HEK293 (cell line): ENCODE data around the gene ACR.

Source experiments
- CTCF ChIA-PET: fragments of 350-600 bp; formaldehyde crosslinking; extraction: SDS; loops from one replicate; lab custom pipeline; 2021; ENCODE audit warnings: antibody characterized with exemption; lab: Yijun Ruan, JAX
- POLR2A ChIA-PET: fragments of 300-600 bp; formaldehyde crosslinking; extraction: SDS; loops from one replicate; lab custom pipeline; 2020; ENCODE audit warnings: antibody characterized with exemption, inconsistent platforms; lab: Yijun Ruan, JAX
- H3K27ac ChIP-seq: fragments of 200-500 bp; sonication (Bioruptor generic); 2 replicates; pipeline ENCODE4 v1.5.1; 2014; ENCODE audit warnings: low read depth, low read length, control low read depth, inconsistent platforms; ENCODE audit errors: extremely low read depth
- H3K36me3 ChIP-seq, 2 experiments: fragments of 200-500 bp in 1 of 2; sonication (Bioruptor generic) in 1 of 2; 1 replicate in 1 of 2; 2 replicates in 1 of 2; pipeline ENCODE4 v1.5.1; 2014 to 2017; ENCODE audit warnings: inconsistent platforms in 2 of 2, low read length in 2 of 2; ENCODE audit not compliant: control insufficient read depth in 2 of 2, insufficient read depth in 1 of 2
- H3K4me1 ChIP-seq: fragments of 200-500 bp; sonication (Bioruptor generic); 2 replicates; pipeline ENCODE4 v1.5.1; 2014; ENCODE audit warnings: mild to moderate bottlenecking, low read length, inconsistent platforms; ENCODE audit not compliant: control insufficient read depth, insufficient read depth
- H3K4me3 ChIP-seq: 2 replicates; pipeline ENCODE4 v1.5.1; 2011; ENCODE audit warnings: low read depth, mild to moderate bottlenecking, control low read depth, low read length, moderate library complexity
- H3K9me3 ChIP-seq: fragments of 200-500 bp; sonication (Bioruptor generic); 2 replicates; pipeline ENCODE4 v1.5.1; 2014; ENCODE audit warnings: low read depth, low read length, inconsistent platforms; ENCODE audit not compliant: control insufficient read depth, insufficient read depth
- OSR2 ChIP-seq: fragments of 450-650 bp; formaldehyde crosslinking; IDR thresholded peaks from 2 replicates; pipeline ENCODE4 v1.5.1; 2016; ENCODE audit warnings: missing biosample characterization, missing genetic modification characterization
- ZBTB21 ChIP-seq: fragments of 450-650 bp; formaldehyde crosslinking; IDR thresholded peaks from 2 replicates; pipeline ENCODE4 v1.5.1; 2017; ENCODE audit warnings: missing biosample characterization, missing genetic modification characterization
- ZBTB7A ChIP-seq: fragments of 450-650 bp; formaldehyde crosslinking; IDR thresholded peaks from 2 replicates; pipeline ENCODE4 v1.5.1; 2016; ENCODE audit warnings: low read depth, missing biosample characterization, missing genetic modification characterization
- ZNF155 ChIP-seq: fragments of 450-650 bp; formaldehyde crosslinking; IDR thresholded peaks from 2 replicates; pipeline ENCODE4 v1.5.1; 2016; ENCODE audit warnings: missing biosample characterization, missing genetic modification characterization
- ZNF311 ChIP-seq: fragments of 450-650 bp; formaldehyde crosslinking; IDR thresholded peaks from 2 replicates; pipeline ENCODE4 v1.5.1; 2017; ENCODE audit warnings: missing biosample characterization, missing genetic modification characterization, borderline replicate concordance
- ZNF324 ChIP-seq: fragments of 450-650 bp; formaldehyde crosslinking; IDR thresholded peaks from 2 replicates; pipeline ENCODE4 v1.5.1; 2016; ENCODE audit warnings: missing biosample characterization, missing genetic modification characterization
- ZNF335 ChIP-seq: fragments of 450-650 bp; formaldehyde crosslinking; conservative IDR thresholded peaks from 2 replicates; pipeline ENCODE4 v1.5.1; 2016; ENCODE audit warnings: missing biosample characterization, missing genetic modification characterization
- ZNF521 ChIP-seq: fragments of 450-650 bp; formaldehyde crosslinking; IDR thresholded peaks from 2 replicates; pipeline ENCODE4 v1.5.1; 2017; ENCODE audit warnings: missing biosample characterization, mild to moderate bottlenecking, missing genetic modification characterization
- ZNF571 ChIP-seq: fragments of 450-650 bp; formaldehyde crosslinking; IDR thresholded peaks from 2 replicates; pipeline ENCODE4 v1.5.0; 2017; ENCODE audit warnings: missing biosample characterization, missing genetic modification characterization
- ZNF596 ChIP-seq: fragments of 450-650 bp; IDR thresholded peaks from 2 replicates; pipeline ENCODE4 v1.5.0; 2018; ENCODE audit warnings: missing biosample characterization, mild to moderate bottlenecking, missing genetic modification characterization, moderate library complexity
- ZNF626 ChIP-seq: fragments of 450-650 bp; sonication (Bioruptor Pico); formaldehyde crosslinking; IDR thresholded peaks from 2 replicates; pipeline ENCODE4 v1.5.1; 2018; ENCODE audit warnings: missing biosample characterization, missing genetic modification characterization, inconsistent platforms
- ZNF768 ChIP-seq: fragments of 450-650 bp; formaldehyde crosslinking; IDR thresholded peaks from 2 replicates; pipeline ENCODE4 v1.5.1; 2018; ENCODE audit warnings: missing biosample characterization, mild to moderate bottlenecking, missing genetic modification characterization
- ZNF777 ChIP-seq: fragments of 450-650 bp; formaldehyde crosslinking; IDR thresholded peaks from 2 replicates; pipeline ENCODE4 v1.5.1; 2017; ENCODE audit warnings: missing biosample characterization, missing genetic modification characterization, borderline replicate concordance
- ZNF785 ChIP-seq: fragments of 450-650 bp; formaldehyde crosslinking; IDR thresholded peaks from 2 replicates; pipeline ENCODE4 v1.5.1; 2016; ENCODE audit warnings: missing biosample characterization, missing genetic modification characterization
- ZNF792 ChIP-seq: fragments of 450-650 bp; formaldehyde crosslinking; IDR thresholded peaks from 2 replicates; pipeline ENCODE4 v1.5.1; 2016; ENCODE audit warnings: missing biosample characterization, missing genetic modification characterization
- ZXDB ChIP-seq: fragments of 450-650 bp; formaldehyde crosslinking; IDR thresholded peaks from 2 replicates; pipeline ENCODE4 v1.5.1; 2016; ENCODE audit warnings: missing biosample characterization, missing genetic modification characterization
- TF ChIP-seq, protein P1 (sequence below): fragments of 450-650 bp; formaldehyde crosslinking; IDR thresholded peaks from 2 replicates; pipeline ENCODE4 v1.5.1; 2016; ENCODE audit warnings: missing biosample characterization, missing genetic modification characterization
- TF ChIP-seq, protein P2 (sequence below): fragments of 450-650 bp; formaldehyde crosslinking; IDR thresholded peaks from 2 replicates; pipeline ENCODE4 v1.5.1; 2016; ENCODE audit warnings: missing biosample characterization, missing genetic modification characterization
- TF ChIP-seq, protein P3 (sequence below): fragments of 450-650 bp; formaldehyde crosslinking; optimal IDR thresholded peaks from 2 replicates; pipeline ENCODE3; 2016; ENCODE audit warnings: missing biosample characterization, mild to moderate bottlenecking, missing genetic modification characterization
- TF ChIP-seq, protein P4 (sequence below): IDR thresholded peaks from 2 replicates; pipeline ENCODE4 v1.6.1; 2011; ENCODE audit warnings: mild to moderate bottlenecking, low read depth, low read length, borderline replicate concordance

The ACR gene

DNA sequence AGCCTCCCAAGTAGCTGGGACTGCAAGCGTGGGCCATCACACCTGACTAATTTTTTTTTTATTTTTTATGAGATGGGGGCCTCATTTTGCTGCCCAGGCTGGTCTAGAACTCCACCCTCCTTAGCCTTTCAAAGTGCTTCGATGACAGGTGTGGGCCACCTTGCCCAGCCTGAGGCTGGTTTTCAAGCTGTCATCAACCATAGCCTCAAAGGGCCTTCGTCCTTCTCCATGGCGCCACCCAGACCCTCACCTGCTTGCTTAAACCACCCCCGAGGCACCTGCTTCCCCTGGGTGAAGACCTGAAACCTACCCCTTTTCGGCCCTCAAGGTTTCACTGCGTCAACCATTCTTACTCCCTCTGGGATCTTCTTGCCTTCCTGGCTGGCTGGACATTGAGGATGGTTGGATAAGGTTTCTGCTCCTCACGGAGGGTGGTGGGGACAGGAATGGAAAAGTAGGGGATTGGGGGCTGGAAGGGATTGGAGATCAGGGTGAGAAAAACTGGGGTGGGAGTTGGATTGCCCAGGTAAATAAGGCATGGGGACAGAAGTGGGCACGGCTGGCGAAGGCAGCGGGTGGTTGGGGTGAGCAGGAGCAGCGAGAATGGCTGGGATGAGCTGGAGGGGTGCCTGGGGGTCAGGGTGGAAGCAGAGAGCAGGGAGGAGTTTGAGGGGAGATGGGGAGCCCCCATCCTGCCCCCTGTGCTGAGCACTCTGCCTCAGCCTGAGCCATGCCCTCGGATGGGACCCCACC, 2.8 kb upstream of the ACR start (continued):
- TF ChIP-seq, protein P1, sequence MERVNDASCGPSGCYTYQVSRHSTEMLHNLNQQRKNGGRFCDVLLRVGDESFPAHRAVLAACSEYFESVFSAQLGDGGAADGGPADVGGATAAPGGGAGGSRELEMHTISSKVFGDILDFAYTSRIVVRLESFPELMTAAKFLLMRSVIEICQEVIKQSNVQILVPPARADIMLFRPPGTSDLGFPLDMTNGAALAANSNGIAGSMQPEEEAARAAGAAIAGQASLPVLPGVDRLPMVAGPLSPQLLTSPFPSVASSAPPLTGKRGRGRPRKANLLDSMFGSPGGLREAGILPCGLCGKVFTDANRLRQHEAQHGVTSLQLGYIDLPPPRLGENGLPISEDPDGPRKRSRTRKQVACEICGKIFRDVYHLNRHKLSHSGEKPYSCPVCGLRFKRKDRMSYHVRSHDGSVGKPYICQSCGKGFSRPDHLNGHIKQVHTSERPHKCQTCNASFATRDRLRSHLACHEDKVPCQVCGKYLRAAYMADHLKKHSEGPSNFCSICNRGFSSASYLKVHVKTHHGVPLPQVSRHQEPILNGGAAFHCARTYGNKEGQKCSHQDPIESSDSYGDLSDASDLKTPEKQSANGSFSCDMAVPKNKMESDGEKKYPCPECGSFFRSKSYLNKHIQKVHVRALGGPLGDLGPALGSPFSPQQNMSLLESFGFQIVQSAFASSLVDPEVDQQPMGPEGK (tag by site-specific recombination) = no peak
- no peak for TF ChIP-seq ZBTB7A
- TF ChIP-seq, protein P2, sequence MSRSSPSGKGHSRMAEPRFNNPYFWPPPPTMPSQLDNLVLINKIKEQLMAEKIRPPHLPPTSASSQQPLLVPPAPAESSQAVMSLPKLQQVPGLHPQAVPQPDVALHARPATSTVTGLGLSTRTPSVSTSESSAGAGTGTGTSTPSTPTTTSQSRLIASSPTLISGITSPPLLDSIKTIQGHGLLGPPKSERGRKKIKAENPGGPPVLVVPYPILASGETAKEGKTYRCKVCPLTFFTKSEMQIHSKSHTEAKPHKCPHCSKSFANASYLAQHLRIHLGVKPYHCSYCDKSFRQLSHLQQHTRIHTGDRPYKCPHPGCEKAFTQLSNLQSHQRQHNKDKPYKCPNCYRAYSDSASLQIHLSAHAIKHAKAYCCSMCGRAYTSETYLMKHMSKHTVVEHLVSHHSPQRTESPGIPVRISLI (tag by site-specific recombination) = no peak
- TF ChIP-seq ZNF792 (tag by site-specific recombination) = no peak
- no peak for TF ChIP-seq ZXDB
- no peak for TF ChIP-seq ZNF311 (tag by site-specific recombination)
- no peak for TF ChIP-seq ZNF626 (tag by site-specific recombination)

DNA sequence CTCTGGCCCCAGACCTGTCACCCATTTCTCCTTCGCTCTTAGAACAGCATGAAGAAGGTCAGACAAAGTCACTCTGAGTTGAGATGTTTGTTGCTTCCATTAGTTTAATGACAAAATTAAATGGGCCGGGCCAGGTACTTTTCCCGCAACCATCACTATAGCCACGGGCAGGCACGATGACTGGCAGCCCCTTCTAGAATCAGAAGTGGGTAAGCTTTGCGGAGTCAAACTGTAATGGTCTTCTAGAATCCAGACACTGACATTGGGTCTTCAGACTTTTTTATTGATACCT, 2.3 kb upstream of the ACR start:
- Histone ChIP-seq H3K4me1 (no peaks in the 10 kb centered on the region), H3K4me3 (no peak overlapping the region), H3K9me3 (no peaks in the 10 kb centered on the region), H3K36me3 (no peaks in the 10 kb centered on the region), H3K27ac (no peak overlapping the region)
- ChIA-PET CTCF (interaction anchor here (0.6 to 1.2 kb wide), 3 partner anchors 10 to 39 kb away, joined by 3 to 4 read pairs (median 3); no protein-coding TSS in a partner anchor), POLR2A (no interaction called here)
- TF ChIP-seq ZNF785 (tag by site-specific recombination) (no peak), ZXDB (no peak), OSR2 (no peak), ZNF777 (tag by site-specific recombination) (no peak), ZNF768 (tag by site-specific recombination) (no peak), ZBTB21 (no peak), ZNF335 (tag by site-specific recombination) (no peak), ZNF571 (tag by site-specific recombination) (no peak), ZNF155 (tag by site-specific recombination) (no peak), ZNF596 (no peak), ZNF324 (no peak), ZNF521 (no peak)
- TF ChIP-seq, protein P3, sequence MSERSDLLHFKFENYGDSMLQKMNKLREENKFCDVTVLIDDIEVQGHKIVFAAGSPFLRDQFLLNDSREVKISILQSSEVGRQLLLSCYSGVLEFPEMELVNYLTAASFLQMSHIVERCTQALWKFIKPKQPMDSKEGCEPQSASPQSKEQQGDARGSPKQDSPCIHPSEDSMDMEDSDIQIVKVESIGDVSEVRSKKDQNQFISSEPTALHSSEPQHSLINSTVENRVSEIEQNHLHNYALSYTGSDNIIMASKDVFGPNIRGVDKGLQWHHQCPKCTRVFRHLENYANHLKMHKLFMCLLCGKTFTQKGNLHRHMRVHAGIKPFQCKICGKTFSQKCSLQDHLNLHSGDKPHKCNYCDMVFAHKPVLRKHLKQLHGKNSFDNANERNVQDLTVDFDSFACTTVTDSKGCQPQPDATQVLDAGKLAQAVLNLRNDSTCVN (tag by site-specific recombination) = no peak
- TF ChIP-seq, protein P4, sequence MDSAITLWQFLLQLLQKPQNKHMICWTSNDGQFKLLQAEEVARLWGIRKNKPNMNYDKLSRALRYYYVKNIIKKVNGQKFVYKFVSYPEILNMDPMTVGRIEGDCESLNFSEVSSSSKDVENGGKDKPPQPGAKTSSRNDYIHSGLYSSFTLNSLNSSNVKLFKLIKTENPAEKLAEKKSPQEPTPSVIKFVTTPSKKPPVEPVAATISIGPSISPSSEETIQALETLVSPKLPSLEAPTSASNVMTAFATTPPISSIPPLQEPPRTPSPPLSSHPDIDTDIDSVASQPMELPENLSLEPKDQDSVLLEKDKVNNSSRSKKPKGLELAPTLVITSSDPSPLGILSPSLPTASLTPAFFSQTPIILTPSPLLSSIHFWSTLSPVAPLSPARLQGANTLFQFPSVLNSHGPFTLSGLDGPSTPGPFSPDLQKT = no peak
